NCI-H1092 treated with DMSO at 0.1 percent for 48 hours (cell line): ENCODE results near the gene UMAD1.

Source experiments
- DNase-seq: peaks from one replicate; lab custom pipeline; 2025; lab: John Stamatoyannopoulos, UW

The UMAD1 gene

DNA sequence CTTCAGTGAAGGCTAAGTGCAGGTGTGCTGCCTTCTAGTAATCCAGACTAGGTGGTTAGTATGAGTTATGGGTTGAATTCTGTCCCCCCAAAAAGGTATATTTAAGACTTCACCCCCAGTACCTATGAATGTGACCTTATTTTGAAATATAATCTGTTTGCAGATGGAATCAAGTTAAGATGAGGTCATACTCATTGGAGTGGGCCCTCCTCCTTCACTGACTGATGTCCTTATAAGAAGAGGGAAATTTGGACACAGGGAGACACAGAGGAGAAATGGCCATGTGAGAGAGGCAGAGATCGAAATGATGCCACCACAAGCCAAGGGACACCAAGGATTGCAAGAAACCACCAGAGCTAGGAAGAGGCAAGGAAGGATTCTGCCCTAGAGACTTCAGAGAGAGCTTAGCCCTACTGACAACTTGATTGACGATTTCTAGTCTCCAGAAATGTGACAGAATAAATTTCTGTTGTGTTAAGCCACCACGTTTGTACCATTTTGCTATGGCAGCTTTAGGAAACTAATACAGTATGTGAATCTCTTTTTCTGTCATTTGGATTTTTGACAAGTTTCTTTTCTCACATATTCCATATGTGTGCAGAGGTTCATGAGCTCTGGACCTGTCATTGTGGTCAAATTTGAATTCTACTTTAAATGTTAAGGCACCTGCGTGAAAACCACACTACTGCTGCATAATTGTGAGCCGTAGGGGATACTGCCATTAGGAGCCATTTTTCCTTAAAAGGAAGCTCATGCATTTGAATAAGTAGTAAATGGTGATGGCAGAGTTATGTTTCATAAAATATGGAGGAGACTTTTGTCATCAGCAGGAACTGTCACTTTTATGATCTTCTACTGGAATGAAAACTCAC is 80.4 kb downstream of the UMAD1 start:
- DNase-seq: peak; percentile 69

DNA sequence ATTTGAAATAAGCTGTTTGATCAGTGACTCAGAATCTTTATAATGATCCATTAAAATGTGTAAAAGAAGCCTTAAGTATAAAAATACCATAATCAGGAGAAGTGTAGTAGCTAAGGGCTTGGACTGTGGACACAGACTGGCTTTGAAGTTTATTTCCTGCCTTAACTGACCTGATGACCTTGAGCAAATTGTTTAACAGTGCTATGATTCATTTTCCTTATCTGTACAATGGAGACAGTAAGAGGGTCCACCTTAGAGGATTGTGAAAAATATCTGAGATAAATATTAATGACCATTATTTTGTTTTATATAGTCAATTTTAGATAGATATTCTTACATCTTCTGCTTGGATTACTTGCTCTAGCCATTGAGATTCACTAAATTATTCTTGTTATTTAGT is 91.2 kb downstream of the UMAD1 start:
- DNase-seq: no peak

DNA sequence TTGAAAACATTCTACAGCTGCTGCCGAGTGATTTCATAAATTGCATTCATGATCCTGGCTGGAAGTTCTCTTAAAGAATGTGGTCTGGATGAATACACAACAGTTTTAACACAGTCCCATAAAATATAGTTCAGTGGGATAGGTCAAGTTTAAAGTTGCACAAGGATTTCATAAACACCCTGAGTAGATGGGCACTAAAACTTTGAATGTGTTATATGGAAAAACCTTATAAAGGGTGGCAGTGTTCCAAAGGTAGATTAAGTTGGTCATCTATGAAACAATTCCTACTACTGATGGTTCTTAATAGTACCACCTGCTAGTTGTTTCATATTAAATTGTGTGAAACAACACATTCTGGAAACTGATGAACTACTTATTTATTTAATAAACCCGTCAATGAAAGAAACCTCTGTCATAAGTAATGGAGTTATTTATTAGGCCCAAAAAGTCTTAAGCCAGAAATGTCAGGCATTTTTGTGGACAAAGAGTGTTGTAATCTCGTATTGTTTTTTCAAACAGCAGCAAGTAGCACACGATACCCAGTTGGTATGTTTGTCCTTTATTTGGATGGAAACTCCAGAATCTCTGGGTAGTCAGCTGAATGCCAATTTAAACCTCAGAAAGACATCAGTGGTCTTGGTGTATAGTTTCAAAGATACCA is 92.2 kb downstream of the UMAD1 start:
- no peak for DNase-seq

DNA sequence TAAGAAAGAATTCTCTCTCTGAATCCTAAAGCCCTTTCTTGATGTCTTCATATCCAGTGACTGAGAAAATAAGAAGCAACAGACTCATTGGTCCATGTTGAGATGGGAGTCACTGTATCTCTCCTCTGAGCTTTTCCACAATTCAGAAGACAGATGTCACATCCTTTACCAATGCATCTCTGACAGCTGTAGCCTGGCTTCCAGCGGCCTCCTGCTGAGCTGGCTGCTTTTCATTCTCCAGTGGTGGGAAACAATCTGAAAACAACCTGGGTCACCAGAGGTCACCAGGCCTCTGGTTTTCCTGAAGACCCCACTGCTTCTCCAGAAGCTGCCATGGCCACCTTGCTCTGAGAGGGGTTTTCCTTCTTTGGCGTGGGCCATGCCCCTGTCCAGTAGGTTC is 96.1 kb downstream of the UMAD1 start:
- no peak for DNase-seq

DNA sequence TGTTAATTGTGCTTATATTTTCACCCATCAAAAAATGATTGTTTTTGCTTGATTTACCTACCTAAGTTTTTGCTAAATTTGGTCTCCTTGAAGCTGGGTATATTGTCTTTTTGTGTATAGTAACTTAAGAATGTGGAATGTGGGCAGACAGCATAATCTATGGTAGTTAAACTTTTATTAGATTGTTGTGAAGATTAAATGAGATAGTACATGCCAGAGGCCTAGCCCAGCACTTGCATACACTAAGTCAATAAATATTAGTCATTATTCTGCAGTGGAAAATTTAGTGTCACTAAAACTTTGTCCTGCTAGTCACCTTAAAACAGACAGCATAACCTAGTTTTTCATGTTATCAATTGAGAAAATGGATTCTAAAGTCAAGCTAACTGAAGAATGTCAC is 97.1 kb downstream of the UMAD1 start:
- no peak for DNase-seq

DNA sequence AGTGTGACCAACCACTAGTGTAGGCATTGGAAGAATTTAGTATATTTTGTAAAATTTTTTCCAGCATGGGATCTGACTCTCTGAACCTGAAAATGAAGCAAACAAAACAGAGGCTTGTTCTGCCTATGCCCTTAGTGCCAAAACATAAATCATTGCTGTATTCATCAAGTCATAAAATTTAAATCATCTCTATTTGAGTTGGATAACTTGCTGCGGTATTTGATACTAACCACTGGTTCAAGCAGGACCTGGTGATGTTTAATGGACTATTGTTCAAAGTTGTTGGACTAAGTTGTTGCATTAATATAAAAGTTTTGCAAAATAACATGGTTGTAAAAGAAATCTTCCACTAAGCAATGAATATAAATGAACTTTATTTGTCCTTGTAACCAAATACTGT is 97.6 kb downstream of the UMAD1 start:
- no peak for DNase-seq

DNA sequence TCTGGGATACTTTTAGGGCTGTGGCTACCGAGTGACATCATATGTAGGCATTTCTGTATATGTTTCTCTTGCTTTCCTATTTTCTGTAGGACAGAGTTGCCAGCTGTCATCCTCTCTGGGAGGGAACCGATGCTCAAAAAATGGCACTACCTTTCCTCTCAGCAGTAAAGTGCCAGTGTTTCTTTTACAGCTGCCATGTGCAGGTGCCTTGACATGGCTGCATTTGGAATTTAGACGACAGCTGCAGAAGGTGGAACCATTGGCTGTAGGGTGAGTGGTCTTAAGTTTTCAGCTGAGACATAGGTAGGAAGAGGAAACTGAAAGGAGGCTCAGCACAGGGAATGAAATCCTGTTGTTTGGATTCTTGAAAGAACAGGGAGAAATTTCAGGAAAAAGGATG is 98.1 kb downstream of the UMAD1 start:
- no peak for DNase-seq

DNA sequence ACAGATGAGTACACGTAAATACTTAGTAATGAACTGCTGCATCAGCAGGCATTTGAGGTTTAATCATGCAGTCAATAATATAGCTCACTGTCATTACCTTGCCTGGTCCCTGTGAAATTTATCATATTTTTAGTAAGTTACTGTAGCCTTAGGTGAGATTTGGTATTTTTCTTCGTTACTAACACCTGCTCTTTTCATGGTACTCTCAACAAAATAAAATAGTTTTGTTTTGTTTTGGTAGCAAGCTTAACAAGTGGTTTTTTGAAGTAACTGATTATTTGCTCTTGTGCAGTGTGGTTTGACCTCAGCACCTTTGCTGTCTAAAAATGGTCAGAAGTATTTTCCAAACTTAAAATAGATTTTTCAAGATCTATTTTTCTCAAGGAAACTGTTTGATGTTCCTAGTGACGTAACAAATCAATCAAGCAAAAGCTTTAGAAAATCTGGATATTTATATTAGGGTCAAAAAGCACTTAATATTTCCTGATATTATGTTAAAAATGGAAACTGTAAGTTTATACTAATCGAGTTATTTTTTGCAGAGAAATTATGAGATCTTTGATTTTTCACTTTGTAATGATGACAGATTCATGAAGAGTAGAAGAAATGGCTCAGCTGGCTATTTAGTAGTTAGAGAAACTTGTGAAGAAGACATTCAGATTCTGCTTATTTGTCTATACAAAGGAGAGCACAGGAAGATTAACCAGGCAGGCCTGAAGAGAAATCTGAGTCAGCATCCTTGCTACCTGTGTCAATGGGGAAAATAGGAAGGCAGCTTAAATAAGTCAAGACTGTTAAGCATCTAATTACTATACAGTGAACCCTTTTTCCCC is 98.9 kb downstream of the UMAD1 start:
- no peak for DNase-seq

DNA sequence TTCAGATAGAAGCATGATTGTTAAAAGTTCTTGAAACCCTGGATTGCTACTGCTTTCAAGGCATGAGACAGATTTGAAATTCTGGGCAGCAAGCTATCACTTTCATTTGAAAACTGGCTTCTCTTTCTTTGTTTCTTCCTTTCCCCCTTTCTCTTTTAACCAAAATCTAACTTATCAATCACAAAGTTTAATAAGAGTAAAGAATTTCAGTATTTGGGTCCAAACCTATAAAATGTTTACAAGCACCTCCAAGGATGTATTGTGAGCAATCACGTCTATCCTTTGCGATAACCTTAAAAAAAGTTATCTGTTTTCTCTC is 99.4 kb downstream of the UMAD1 start:
- no peak for DNase-seq

DNA sequence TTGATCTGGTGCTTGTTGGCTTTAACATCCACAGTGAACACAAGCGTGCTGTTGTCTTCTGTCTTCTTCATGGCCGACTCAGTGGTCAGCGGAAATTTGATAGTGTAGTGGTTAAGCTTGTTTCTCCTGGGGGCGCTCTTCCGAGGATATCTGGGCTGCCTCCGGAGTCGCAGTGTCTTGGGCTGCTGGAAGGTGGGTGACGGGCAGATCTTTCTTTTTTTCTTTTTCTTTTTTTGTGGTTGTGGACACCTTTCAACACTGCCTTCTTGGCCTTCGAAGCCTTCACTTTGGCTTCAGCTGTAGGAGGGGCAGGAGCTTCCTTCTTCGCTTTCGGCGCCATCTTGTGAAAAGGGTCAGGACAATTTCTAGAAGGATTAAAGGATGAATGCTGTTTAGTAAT is 101.7 kb downstream of the UMAD1 start:
- DNase-seq: no peak

DNA sequence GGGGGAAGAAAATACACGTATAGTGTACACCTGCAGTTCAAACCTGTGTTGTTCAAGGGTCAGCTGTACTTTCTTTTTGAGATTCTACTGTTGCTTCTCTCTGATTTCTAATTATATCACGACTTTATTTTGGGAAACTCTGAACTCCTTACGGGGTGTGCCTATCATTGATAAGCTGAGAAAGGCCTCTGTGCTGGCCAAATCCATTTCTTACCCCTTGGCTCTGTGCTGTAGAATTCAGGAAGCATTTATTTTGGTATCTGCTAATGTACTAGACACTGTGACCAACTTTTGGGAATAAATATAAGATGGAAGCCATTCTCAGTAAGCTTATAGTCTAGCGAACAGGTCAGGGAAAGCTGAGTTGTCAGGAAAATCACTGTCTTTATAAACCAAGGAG is 104.7 kb downstream of the UMAD1 start:
- no peak for DNase-seq

DNA sequence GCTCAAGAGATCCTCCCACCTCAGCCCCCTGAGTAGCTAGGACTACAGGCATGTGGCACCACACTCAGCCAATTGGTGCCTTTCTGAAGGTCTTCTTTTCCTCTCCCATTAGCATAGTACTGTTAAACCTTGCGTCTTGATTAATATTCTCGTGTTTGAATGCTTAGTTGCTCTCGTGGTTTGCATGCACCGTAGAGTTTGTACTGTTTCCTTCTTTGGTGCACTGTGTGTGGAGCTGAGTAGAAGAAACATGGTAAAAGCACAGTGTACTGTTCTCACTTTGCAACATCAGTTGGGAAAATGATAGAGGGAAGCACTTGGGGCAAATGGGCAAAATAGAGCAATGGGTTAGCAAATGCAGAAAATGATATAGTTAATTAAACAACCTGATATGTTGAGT is 105.4 kb downstream of the UMAD1 start:
- DNase-seq: no peak

DNA sequence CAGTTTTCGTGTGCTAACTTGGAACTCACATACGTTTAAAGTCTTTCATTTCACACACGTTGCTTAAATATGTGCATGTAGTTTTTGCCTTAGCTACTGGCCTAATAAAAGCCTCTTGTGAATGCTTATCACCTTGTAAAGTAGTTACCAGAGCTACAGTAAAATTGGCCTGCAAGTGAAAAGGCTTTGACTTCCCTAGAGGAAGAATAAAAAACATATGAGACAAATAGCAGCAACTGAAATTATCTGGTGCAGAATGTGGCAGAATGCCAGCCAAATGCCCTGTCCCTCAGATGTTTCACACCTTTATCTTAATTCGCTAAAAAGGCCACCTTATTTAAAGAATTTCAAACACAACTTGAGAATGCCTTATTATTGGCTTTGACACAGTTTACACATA is 105.9 kb downstream of the UMAD1 start:
- DNase-seq: peak; percentile 72

DNA sequence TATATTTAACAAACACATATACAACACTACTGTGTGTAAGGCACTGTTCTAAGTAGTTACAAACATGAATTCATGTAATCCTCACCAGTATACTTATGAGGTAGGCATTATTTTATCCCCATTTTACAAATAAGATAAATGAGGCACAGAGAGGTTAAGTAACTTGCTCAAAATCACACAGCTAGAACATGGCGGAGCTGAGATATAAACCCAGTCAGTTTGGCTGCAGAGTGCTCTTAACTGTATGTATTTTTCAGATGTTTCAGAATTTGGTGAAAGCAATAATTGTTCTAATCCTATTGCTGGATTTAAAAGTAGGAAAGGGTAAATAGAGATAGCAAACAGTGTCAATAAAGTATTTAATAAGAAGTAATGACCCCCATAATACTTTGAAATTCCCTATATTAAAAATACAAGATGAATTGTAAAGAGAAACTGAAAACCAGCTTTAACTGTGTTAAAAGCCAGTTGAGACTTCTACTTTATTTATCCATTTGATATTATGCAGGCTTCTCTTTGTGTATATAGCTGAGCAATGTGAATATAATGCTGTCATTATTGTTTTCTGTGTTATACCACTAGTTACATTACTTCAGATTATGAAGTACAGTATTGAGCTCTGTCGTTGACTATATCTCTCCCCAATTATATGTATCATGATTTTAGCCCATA is 110.2 kb downstream of the UMAD1 start:
- DNase-seq: no peak

DNA sequence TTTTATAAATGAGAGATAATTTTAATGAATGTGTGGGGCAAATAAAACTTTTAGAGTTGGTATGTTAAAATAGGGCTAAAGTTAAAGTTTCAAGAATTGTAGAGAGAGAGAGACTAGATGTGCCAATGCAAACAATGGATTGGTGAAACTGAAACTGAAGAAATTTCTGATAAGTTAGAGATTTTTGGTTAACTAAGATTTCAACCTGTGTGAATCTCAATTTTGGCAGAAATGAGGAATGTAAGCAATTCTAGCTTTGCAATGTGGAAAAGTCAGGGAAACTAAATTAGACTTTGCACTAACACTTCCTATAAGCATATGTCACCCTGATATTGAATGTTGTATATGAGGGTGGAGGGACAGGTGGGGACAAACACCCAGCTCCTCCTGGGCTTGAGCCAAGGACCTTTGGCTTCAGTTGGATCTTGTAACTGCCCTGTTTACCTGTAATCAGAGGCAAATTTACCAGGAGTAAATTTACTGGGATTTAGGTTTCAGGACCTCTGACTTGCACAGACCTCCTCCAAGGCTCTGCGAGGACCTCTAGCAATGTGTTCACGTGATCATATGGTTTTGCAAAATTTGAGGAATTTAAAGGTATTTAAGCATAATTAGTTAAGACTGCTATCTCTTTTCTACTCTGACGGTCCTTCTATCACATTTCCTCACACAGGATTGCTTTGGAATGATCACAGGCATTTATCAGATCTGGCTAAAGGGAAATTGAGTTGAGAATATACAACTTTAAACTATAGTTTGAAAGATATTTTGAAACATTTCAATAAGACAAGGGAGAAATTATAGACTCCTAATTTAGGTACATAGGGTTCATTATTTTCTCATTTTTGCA is 110.9 kb downstream of the UMAD1 start:
- no peak for DNase-seq

DNA sequence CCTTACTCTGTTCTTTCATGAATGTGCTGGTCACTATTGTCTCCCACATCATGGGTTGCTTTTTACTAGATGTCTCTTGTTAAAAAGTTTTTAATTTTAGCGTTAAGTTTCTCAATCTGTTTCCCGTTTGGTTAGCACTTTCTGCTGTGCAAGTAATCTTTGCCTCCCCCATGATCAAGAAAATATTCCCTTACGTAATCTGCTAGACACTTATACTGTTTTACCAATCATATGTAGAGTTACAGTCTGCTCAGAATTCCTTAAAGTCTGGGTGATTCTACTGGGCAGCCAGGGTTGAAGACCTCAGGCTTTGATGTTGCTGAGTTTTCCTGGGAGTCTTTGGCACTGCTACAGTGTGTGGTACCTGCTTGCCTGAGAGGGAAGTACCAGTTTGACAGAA is 116.0 kb downstream of the UMAD1 start:
- DNase-seq: no peak

DNA sequence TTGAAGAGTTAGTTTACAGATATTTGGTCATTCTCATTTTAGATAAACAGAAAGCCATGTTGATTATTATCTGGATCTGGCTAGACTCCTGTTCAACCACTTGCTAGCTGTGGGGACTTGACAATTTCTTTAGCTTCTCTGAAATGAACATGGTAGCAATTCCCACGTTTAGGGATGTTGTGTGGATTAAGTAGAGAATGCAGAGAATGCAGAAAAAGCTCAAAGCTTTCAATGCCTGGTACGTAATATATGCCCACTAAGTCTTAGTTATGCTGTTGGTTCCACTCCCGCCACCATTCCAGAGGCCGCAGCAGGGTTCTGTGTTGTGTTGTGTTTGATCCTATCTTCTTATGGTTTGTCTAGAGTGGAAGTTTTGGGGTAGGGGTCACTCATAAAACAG is 117.0 kb downstream of the UMAD1 start:
- no peak for DNase-seq

DNA sequence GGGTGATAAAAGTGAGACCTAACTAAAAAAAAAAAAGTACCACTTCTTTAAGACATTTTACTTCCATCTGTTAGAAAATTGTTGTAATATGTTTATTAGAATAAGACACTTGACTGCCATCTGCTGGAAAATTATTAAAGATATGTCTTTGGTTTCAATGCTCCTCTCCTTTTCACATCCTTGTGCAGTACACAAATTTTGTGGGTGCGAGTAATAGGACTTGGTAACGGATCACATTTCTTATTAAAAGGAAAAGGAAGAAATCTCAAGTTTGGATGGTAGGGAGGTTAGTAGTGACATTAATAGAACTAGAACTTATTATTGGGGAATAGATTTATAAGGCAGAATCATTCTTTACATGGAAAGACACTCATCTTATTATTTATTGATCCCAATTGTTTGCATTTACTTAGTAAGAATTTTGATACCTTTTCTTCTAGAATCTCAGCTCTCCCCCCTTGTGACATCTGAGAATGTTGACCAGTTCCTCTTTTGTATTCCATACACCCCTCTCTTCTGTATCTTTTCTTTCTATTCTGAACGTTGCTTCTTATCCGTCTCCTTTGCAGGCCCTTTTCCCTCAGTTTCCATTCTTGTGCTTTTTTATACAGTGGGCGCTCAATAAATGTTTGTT is 120.9 kb downstream of the UMAD1 start:
- peak; percentile 78 for DNase-seq

DNA sequence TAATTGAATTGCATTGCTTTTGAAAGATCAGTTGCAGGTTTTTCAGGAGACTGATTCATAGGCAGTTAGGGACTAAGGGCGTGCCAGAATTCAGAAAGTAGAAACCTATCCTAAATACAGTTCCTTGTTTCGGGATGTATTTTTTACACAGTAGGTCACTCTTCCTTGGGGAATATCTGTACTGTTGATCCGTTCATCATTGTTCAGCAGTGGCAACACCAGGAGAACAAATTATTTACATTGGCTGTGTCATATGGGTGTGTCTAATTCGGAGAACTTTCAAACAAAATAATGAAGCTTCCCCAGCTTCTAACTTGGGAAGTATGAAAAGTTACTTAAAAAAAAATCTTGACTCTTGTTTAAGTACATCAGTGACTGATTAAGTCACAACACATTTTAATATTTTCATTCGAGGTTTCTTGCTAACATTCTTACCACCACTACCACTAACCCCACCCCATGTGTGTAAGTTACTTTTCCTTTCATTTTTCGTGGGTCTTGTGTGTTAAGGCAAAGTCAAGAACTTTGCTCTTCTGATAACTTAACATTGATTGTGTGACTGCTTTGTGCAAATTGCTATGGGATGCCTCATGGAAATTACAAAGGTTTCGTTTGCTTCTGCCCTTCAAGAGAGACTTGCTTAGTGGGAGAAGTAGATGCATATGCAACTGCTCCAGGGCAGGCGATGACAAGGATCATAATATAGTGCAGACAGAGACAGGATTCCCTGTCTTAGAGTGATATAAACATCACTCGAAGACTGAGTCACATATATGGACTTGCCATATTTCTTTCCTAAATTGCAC is 121.6 kb downstream of the UMAD1 start:
- DNase-seq: no peak
